OCI-LY1 (cell line): ENCODE measurements around the gene EPM2A.

Experiments
- H2AFZ ChIP-seq: fragments of 200-600 bp; sonication (generic), shearing (Covaris generic); 2 replicates; pipeline ENCODE4 v1.6.0; 2014; ENCODE audit warnings: antibody characterized with exemption, mild to moderate bottlenecking, low read length
- H3F3A ChIP-seq: fragments of 200-600 bp; sonication (generic), shearing (Covaris generic); 2 replicates; pipeline ENCODE4 v1.6.0; 2014; ENCODE audit warnings: mild to moderate bottlenecking, antibody characterized with exemption, low read length, moderate library complexity; ENCODE audit not compliant: insufficient read depth
- H3K27ac ChIP-seq: fragments of 200-600 bp; sonication (generic); 2 replicates; pipeline ENCODE4 v1.5.1; 2014; ENCODE audit warnings: low read length, mixed run types, mild to moderate bottlenecking, low read depth; ENCODE audit not compliant: poor library complexity, severe bottlenecking
- H3K27me3 ChIP-seq: fragments of 200-600 bp; sonication (generic); 2 replicates; pipeline ENCODE4 v1.6.0; 2014; ENCODE audit warnings: antibody characterized with exemption, mild to moderate bottlenecking, low read length, moderate library complexity; ENCODE audit not compliant: insufficient read depth
- H3K36me3 ChIP-seq: fragments of 200-600 bp; sonication (generic); 2 replicates; pipeline ENCODE4 v1.6.1; 2014; ENCODE audit warnings: mild to moderate bottlenecking, antibody characterized with exemption, low read length, moderate library complexity, mixed read lengths; ENCODE audit not compliant: insufficient read depth
- H3K4me1 ChIP-seq: fragments of 200-600 bp; sonication (generic); 2 replicates; pipeline ENCODE4 v1.5.1; 2014; ENCODE audit warnings: mild to moderate bottlenecking, low read length, moderate library complexity; ENCODE audit not compliant: insufficient read depth, severe bottlenecking
- H3K4me2 ChIP-seq: fragments of 200-600 bp; sonication (generic), shearing (Covaris generic); 2 replicates; pipeline ENCODE4 v1.6.1; 2014; ENCODE audit warnings: low read length
- H3K4me3 ChIP-seq: fragments of 200-600 bp; sonication (generic); 2 replicates; pipeline ENCODE4 v1.5.1; 2014; ENCODE audit warnings: low read length, low read depth, mild to moderate bottlenecking, mixed read lengths; ENCODE audit not compliant: poor library complexity, severe bottlenecking
- H3K79me2 ChIP-seq: fragments of 200-600 bp; shearing (Covaris generic); 2 replicates; pipeline ENCODE4 v1.6.1; 2016; ENCODE audit warnings: mixed run types, low read length, mixed read lengths; ENCODE audit not compliant: insufficient read depth
- H3K9ac ChIP-seq: fragments of 200-600 bp; sonication (generic), shearing (Covaris generic); 2 replicates; pipeline ENCODE4 v1.6.1; 2014; ENCODE audit warnings: mild to moderate bottlenecking, low read length, mixed read lengths
- H3K9me2 ChIP-seq: fragments of 200-600 bp; sonication (generic), shearing (Covaris generic); 2 replicates; pipeline ENCODE4 v1.6.1; 2014; ENCODE audit warnings: low read depth, mild to moderate bottlenecking, low read length, mixed read lengths
- H3K9me3 ChIP-seq: fragments of 200-600 bp; shearing (Covaris generic); 2 replicates; pipeline ENCODE4 v1.6.1; 2014; ENCODE audit warnings: low read length, mixed read lengths
- H4K20me1 ChIP-seq: fragments of 200-600 bp; sonication (generic), shearing (Covaris generic); 2 replicates; pipeline ENCODE4 v1.6.0; 2016; ENCODE audit warnings: mild to moderate bottlenecking, low read length; ENCODE audit not compliant: insufficient read depth
- CTCF ChIP-seq: fragments of 200-600 bp; sonication (generic), shearing (Covaris generic); IDR thresholded peaks from 2 replicates; pipeline ENCODE4 v1.5.1; 2017; ENCODE audit warnings: mild to moderate bottlenecking, antibody characterized with exemption, low read length, moderate library complexity, mixed read lengths
- EZH2 ChIP-seq: fragments of 200-600 bp; sonication (generic), shearing (Covaris generic); IDR thresholded peaks from 2 replicates; pipeline ENCODE4 v1.8.0; 2017; ENCODE audit warnings: borderline replicate concordance, mixed run types, mild to moderate bottlenecking, antibody characterized with exemption, low read length, moderate library complexity, mixed read lengths

EPM2A gene

GRCh38 chr6:145713773-145714172 lies 21.5 kb downstream of the EPM2A start:
- no peak overlapping the region for H3K4me3 ChIP-seq
- H3K4me1 ChIP-seq = no peaks in the 10 kb centered on the region
- peaks cover 14% of the 10 kb centered on the region; the same call in 1 of the 2 replicates for H3K9me3 ChIP-seq
- H2AFZ ChIP-seq = no peak overlapping the region
- no peak overlapping the region for H3K4me2 ChIP-seq
- H3K79me2 ChIP-seq = no peaks in the 10 kb centered on the region
- no peaks in the 10 kb centered on the region for H3K27me3 ChIP-seq
- TF ChIP-seq EZH2 = no peak
- TF ChIP-seq CTCF = no peak
- peaks cover 27% of the 10 kb centered on the region for H3K36me3 ChIP-seq
- no peak overlapping the region for H3K27ac ChIP-seq
- no peak overlapping the region for H3K9ac ChIP-seq
- no peaks in the 10 kb centered on the region for H3K9me2 ChIP-seq
- H3F3A ChIP-seq = no peaks in the 10 kb centered on the region
- H4K20me1 ChIP-seq = no peaks in the 10 kb centered on the region

GRCh38 chr6:145711372-145711771 lies 23.9 kb downstream of the EPM2A start:
- H3K9ac ChIP-seq = no peak overlapping the region
- TF ChIP-seq CTCF = no peak
- no peak for TF ChIP-seq EZH2
- no peaks in the 10 kb centered on the region for H3K4me1 ChIP-seq
- no peaks in the 10 kb centered on the region for H3K79me2 ChIP-seq
- H3K4me3 ChIP-seq = no peak overlapping the region
- peaks cover 37% of the 10 kb centered on the region for H3K36me3 ChIP-seq
- H4K20me1 ChIP-seq = no peaks in the 10 kb centered on the region
- no peaks in the 10 kb centered on the region for H3K27me3 ChIP-seq
- H3K9me3 ChIP-seq = peaks cover 14% of the 10 kb centered on the region; the same call in 1 of the 2 replicates
- H3K27ac ChIP-seq = no peak overlapping the region
- no peaks in the 10 kb centered on the region for H3K9me2 ChIP-seq
- H2AFZ ChIP-seq = no peak overlapping the region
- H3F3A ChIP-seq = no peaks in the 10 kb centered on the region
- no peak overlapping the region for H3K4me2 ChIP-seq

GRCh38 chr6:145707397-145707796 lies 27.9 kb downstream of the EPM2A start:
- H3K9me2 ChIP-seq = no peaks in the 10 kb centered on the region
- H3K27me3 ChIP-seq = no peaks in the 10 kb centered on the region
- H4K20me1 ChIP-seq = no peaks in the 10 kb centered on the region
- H3K4me3 ChIP-seq = no peak overlapping the region
- peaks cover 10% of the 10 kb centered on the region for H3K36me3 ChIP-seq
- no peak overlapping the region for H3K9ac ChIP-seq
- no peaks in the 10 kb centered on the region for H3F3A ChIP-seq
- no peaks in the 10 kb centered on the region for H3K9me3 ChIP-seq
- TF ChIP-seq CTCF (no peak), EZH2 (no peak)
- no peak overlapping the region for H2AFZ ChIP-seq
- no peak overlapping the region for H3K4me2 ChIP-seq
- H3K4me1 ChIP-seq = peaks cover 6% of the 10 kb centered on the region
- H3K79me2 ChIP-seq = no peaks in the 10 kb centered on the region
- H3K27ac ChIP-seq = no peak overlapping the region
